GM21381 (cell line): ENCODE results near the gene TARBP2.

Experiments used
- ATAC-seq: cut with Tn5 transposase; IDR thresholded peaks from one replicate; pipeline ENCODE4 v1.9.1; 2021; ENCODE audit warnings: mild to moderate bottlenecking, moderate library complexity; ENCODE audit not compliant: unreplicated experiment

The TARBP2 gene

DNA sequence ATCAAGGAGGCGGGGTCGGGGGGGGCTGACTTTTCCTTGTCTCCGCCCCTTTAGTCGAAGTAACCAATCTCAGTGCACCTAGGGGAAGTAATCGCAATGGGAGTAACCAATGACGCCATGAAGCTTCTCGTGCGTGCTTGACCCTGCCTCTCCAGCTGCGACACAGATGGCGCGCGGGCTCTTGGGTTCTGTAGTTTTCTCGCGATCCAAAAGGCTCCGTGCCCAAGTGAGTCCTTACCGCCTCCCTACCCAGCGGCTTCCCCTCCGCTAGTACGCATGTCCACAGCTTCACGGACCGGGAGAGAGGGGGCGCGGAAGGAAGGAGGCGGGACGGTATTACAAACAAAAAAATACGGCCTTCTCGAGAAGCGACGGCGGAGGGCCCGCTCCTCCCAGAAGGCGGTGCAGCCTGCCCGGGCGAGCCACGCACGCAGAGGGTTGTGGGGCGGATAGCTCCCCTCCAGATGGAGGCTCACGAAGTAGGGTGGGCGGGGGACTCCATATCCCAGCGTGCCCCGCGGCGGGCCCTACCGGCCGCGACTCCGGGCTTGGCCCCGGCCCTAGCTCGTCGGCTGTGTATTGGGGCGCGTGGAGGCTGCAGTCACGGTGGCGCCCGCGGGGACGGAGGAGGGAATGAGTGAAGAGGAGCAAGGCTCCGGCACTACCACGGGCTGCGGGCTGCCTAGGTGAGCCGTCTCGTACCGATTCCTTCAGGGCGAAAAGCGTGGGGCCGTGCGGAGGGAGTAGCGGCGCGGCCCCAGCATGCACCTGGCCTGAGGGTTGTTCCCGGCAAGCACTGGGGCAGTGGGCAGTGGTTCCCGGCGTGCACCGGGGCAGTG is at the start of gene TARBP2:
TSS of gene TARBP2 (plus strand) at position 508 of the 839 bp plus-strand sequence. CDS start at position 634, 126 bp downstream.
- ATAC-seq: peak; percentile 71

DNA sequence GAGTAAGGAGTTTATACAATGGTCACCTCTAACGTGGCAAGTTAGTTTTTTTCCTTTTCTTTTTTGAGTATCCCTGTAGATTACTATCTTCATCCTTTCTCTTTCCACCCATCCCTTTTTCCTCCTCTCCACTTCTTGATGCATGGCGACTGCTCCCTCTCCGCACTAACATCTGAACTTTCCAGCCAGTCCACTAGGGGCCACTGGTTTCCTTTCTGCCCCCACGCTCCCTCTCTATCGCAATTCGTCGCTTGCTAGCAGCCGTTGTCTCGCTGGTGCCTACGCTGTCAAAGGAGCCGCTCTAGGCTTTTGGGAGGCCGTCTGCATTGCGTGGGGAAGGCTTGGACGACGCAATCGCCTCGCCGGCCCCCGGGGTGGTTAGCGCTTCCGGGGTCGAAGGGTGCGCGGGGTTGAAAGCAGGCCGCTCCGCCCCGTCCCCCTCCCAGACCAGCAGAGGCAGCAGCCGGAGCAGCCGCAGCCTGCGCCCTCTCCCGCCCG is 49.4 kb upstream of the TARBP2 start, which contains the start of gene PCBP2:
TSS of gene PCBP2 (plus strand) at position 442 of the 498 bp plus-strand sequence. CDS start 2,699 bp downstream, outside the sequence.
- ATAC-seq: peak; percentile 97

GRCh38 chr12:53452159-53453077 is 48.7 kb upstream of the TARBP2 start:
- no peak for ATAC-seq

DNA sequence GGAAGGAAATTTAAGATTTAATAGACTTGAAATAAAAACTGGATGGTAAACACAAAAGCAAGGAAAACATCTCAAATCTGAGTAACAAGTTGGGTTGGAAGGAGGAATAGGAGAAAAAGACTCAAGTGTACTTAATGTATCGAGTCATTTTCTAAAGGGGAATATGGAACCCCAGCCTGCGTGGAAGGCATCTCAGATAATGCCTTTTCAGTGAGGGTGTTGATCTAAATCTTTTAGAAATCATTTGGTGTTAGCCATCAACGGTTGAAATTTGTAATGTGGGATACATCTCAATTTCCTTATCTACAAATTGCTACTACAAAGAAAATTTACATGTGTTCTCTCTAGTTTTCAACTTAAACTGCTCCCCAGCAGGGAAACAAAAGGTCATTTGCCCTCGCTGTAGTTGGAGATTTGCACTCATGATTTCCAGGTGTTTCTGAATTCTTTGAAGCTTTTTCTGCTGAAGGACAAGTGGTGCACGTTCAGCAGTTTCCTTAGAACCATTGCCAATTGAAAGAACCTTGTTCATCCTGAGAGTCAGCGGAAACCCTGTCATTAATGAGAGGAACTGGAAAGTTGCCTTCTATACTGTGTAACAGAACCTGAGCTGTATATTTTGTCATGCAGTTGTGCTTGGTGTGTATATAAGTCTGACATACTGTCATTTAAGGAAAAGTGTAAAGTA is 47.0 kb upstream of the TARBP2 start:
- ATAC-seq: no peak

- ATAC-seq: no peak
These were observed 46.4 kb upstream of the TARBP2 start for GRCh38 chr12:53454707-53455106.

DNA sequence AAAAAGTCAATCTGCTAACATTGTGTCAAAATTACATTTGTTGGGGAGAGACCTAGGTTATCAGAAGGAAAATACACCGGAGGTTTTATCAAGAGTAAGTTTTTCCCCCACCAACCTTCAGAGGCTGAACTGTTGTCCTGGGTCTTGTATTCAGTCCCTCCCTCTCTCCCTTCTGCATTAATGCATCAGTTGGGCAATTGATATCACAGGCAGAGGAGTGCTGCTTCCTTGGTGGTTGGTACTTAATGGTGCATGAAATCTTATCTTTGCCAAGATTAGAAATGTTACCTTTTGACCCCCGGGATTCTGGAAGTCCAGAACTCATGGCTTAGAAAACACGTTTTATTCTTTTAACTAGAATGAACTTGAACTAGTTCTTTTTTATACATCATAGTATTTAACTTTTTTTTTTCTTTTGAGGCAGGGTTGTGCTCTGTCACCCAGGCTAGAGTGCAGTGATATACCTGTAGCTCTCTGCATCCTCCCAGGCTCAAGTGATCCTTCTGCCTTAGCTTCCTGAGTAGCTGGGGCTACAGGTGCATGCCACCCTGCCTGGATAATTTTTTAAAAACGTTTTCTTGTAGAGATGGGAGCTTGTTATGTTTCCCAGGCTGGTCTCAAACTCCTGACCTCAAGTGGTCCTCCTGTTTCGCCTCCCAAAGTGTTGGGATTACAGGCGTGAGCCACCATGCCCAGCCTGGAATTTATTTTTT is 44.3 kb upstream of the TARBP2 start:
- ATAC-seq: no peak

DNA sequence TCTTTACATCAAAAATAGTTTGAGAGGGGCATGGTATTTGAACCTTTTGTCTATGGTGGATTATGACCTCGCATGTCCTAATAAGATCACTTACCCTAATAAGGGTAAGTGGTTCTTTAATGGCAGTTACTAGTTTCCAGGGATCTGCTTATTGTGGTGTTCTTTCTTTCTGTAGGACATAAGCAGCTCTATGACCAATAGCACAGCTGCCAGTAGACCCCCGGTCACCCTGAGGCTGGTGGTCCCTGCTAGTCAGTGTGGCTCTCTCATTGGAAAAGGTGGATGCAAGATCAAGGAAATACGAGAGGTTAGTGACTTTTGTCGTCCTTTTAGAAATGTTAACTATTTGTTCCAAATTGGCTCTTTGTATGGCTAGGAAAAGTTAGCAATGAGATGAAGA is 42.0 kb upstream of the TARBP2 start:
- ATAC-seq: no peak

DNA sequence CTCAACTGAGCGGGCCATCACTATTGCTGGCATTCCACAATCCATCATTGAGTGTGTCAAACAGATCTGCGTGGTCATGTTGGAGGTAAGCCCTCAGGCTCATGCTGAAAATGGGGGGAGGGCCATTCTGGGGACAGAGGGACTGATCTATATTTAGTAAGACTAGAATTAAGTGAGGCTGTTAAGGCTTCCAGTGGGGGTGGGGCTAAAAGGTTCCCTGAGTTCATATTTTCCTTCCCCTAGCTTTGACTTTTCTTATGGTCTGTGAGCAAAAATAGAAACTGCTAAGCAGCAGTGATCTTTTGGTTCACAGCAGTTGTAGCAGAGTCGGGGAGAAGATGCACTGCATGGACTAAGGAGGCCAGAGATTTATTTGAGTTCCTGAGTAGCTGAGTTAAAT is 40.0 kb upstream of the TARBP2 start:
- no peak for ATAC-seq

DNA sequence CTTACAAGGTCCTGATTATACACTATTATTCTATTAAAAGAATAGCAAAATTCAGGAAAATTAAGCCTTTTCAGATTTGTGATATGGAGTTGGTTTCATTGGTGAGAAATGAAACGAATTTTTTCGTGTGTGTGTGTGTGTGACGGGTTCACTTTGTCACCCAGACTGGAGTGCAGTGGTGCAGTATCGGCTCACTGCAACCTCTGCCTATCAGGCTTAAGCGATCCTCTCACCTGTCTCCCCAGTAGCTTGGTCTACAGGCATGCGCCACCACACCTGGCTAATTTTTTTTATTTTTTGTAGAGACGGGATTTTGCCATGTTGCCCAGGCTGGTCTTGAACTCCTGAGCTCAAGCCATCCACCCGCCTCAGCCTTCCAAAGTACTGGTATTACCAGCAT is 39.5 kb upstream of the TARBP2 start:
- ATAC-seq: no peak

- ATAC-seq: no peak
These were observed 38.1 kb upstream of the TARBP2 start for GRCh38 chr12:53462935-53463334.

GRCh38 chr12:53463802-53464560 is 37.1 kb upstream of the TARBP2 start:
- no peak for ATAC-seq

GRCh38 chr12:53464685-53465418 is 36.2 kb upstream of the TARBP2 start:
- no peak for ATAC-seq

- ATAC-seq: no peak
These were observed 35.4 kb upstream of the TARBP2 start for GRCh38 chr12:53465679-53466078.

DNA sequence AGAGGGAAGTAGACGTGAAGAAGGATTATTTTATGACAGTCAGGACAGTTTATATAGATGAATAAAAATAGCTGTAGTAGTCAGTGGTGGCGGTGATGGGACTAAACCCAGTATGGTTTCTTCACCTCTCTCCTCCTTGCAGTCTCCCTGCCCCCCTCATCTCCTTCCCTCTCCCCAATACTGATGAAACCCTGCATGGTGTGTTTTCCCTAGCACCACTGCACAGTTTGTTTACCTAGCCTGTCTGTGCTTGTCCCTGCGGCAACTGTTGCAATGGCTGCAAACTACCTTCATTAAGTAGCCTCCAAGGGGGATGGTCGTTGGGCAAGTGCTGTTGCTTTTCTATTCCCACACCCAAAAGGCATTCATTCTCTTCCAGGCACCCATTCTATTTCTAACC is 34.4 kb upstream of the TARBP2 start:
- ATAC-seq: no peak

DNA sequence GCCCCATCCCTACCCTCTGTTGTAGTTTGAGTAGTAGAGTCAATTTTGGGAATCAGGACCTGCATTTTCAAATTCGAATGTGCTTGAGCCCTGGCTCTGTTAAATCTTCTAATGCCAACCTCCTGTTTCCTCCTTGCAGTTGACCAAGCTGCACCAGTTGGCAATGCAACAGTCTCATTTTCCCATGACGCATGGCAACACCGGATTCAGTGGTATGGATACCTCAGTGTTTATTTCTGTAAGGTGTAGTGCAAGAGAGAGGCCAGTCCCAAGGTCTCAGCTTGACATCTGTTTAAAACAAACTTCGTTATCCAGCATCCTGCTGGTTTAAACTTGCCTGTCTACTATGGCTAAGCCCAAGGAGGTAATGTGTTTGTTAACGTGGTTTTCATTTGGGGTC is 34.0 kb upstream of the TARBP2 start:
- no peak for ATAC-seq

GRCh38 chr12:53467880-53468279 is 33.2 kb upstream of the TARBP2 start:
- no peak for ATAC-seq

DNA sequence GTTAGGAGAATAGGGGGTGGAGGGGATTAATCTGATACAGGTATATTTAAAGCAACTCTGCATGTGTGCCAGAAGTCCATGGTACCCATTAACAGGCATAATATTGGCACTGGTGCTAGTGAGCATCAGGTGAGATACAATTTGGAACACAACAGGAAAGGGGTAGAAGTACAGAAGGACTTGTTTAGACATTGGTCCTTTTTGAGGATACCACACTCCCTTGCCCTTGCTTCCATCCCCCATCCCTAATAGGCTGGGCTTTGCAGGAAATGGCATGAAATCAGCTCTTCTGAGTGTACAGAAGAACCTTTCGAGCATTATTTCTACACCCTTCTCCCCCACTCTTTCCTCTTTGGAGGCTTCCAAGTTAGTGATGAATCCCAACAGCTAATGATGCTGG is 32.8 kb upstream of the TARBP2 start:
- no peak for ATAC-seq

DNA sequence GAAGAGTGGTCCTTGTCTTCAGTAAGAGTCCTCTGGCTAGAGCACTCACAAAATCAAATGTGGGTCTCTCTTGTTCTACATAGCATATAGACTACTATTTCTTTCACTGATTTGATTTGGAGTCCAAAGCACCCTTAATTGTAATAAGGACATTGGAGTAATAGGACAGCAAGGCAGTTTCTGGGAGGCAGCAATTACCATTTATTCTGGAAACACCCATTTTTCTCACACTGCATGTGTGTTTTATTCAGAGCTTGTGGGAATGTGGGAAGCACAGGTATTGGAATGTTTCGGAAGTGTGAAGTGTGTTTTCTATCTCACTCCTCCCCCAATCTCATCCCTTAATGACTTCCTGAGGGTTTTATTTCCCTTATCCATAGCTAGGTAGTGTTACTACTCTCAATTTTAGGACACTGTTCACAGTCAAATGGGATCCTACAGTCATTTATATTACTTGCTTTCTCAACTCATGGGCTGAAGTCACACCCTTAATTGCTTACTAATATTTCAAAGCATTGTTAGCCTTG is 29.0 kb upstream of the TARBP2 start:
- no peak for ATAC-seq

DNA sequence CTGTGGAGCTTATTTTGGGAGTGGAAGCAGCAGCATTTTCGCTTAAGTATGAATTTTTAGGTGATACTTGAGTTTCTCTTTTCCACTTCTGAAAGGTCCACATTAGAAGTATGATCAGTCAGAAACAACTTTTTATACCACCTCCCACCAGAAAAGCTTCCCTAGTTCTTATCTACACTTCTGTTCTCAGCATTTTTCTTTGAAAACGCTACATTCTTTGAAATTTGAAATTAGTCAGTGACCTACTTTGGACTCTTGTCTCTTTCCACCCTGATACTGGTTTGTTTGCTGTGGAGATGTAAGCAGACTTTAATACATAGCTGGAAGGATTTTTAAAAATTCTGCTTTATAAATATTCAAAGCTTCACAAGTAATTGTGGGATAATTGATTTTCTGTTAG is 27.0 kb upstream of the TARBP2 start:
- ATAC-seq: no peak
